Measurements from ENCODE around the gene FAAH2.

Gene FAAH2

GRCh38 chrX:57364145-57364544, 77.6 kb downstream of the FAAH2 start:
- H3K4me1 ChIP-seq (ENCODE audit: control insufficient read depth in 1 of 2, insufficient read depth in 1 of 2, low read depth in 1 of 2, low read length in 1 of 2) = no peaks in the 10 kb centered on the region
- no peak for TF ChIP-seq CTCF (IDR thresholded peaks at IDR 0.05)
- H3K9me3 ChIP-seq = no peaks in the 10 kb centered on the region
- no peaks in the 10 kb centered on the region for H3K27me3 ChIP-seq
- no peaks in the 10 kb centered on the region for H3K36me3 ChIP-seq
- no peak overlapping the region for H3K27ac ChIP-seq
- H3K4me3 ChIP-seq (ENCODE audit: low read depth in 1 of 2, low read length in 1 of 2) = no peak overlapping the region

- Histone ChIP-seq H3K4me1 (ENCODE audit: control insufficient read depth in 1 of 2, insufficient read depth in 1 of 2, low read depth in 1 of 2, low read length in 1 of 2) (no peaks in the 10 kb centered on the region), H3K36me3 (no peaks in the 10 kb centered on the region), H3K27ac (no peak overlapping the region), H3K4me3 (ENCODE audit: low read depth in 1 of 2, low read length in 1 of 2) (no peak overlapping the region), H3K27me3 (no peaks in the 10 kb centered on the region), H3K9me3 (no peaks in the 10 kb centered on the region)
- no peak for TF ChIP-seq CTCF (IDR thresholded peaks at IDR 0.05)
Observed at GRCh38 chrX:57366430-57366829, 79.9 kb downstream of the FAAH2 start.

GRCh38 chrX:57367649-57368048, 81.1 kb downstream of the FAAH2 start:
- Histone ChIP-seq H3K27me3 (no peaks in the 10 kb centered on the region), H3K4me3 (ENCODE audit: low read depth in 1 of 2, low read length in 1 of 2) (no peak overlapping the region), H3K27ac (no peak overlapping the region), H3K36me3 (no peaks in the 10 kb centered on the region), H3K4me1 (ENCODE audit: control insufficient read depth in 1 of 2, insufficient read depth in 1 of 2, low read depth in 1 of 2, low read length in 1 of 2) (no peaks in the 10 kb centered on the region), H3K9me3 (no peaks in the 10 kb centered on the region)
- no peak for TF ChIP-seq CTCF (IDR thresholded peaks at IDR 0.05)

- H3K27ac ChIP-seq = no peak overlapping the region
- H3K9me3 ChIP-seq = no peaks in the 10 kb centered on the region
- H3K36me3 ChIP-seq = no peaks in the 10 kb centered on the region
- no peak overlapping the region for H3K4me3 ChIP-seq (ENCODE audit: low read depth in 1 of 2, low read length in 1 of 2)
- no peaks in the 10 kb centered on the region for H3K4me1 ChIP-seq (ENCODE audit: control insufficient read depth in 1 of 2, insufficient read depth in 1 of 2, low read depth in 1 of 2, low read length in 1 of 2)
- TF ChIP-seq CTCF (IDR thresholded peaks at IDR 0.05) = no peak
- H3K27me3 ChIP-seq = no peaks in the 10 kb centered on the region
Observed at GRCh38 chrX:57368158-57368557, 81.7 kb downstream of the FAAH2 start.

- H3K27me3 ChIP-seq = no peaks in the 10 kb centered on the region
- no peaks in the 10 kb centered on the region for H3K4me1 ChIP-seq (ENCODE audit: control insufficient read depth in 1 of 2, insufficient read depth in 1 of 2, low read depth in 1 of 2, low read length in 1 of 2)
- no peak overlapping the region for H3K27ac ChIP-seq
- no peak overlapping the region for H3K4me3 ChIP-seq (ENCODE audit: low read depth in 1 of 2, low read length in 1 of 2)
- no peak for TF ChIP-seq CTCF (IDR thresholded peaks at IDR 0.05)
- no peaks in the 10 kb centered on the region for H3K9me3 ChIP-seq
- H3K36me3 ChIP-seq = no peaks in the 10 kb centered on the region
Observed at GRCh38 chrX:57379296-57379695, 92.8 kb downstream of the FAAH2 start.
